Stimulated activated CD4-positive, alpha-beta T cell treated with anti-CD3 and anti-CD28 coated beads, Interleukin-2, amount 100 ng/mL, for 24 hours (primary cell): ENCODE results near the gene CPNE7.

Source experiments
- DNase-seq, 2 donors: peaks; one replicate each; pipeline ENCODE4 v3.0.0-alpha.2; 2020

The CPNE7 gene

GRCh38 chr16:89575247-89576152 lies at the start of gene CPNE7:
Gene CPNE7 (plus strand): TSS chr16:89575758. CDS start chr16:89575898, 140 bp downstream.
- peak in 1 of 2 donors; percentile 35 for DNase-seq

GRCh38 chr16:89529097-89529496 lies 46.5 kb upstream of the CPNE7 start:
- DNase-seq, result no peak

DNA sequence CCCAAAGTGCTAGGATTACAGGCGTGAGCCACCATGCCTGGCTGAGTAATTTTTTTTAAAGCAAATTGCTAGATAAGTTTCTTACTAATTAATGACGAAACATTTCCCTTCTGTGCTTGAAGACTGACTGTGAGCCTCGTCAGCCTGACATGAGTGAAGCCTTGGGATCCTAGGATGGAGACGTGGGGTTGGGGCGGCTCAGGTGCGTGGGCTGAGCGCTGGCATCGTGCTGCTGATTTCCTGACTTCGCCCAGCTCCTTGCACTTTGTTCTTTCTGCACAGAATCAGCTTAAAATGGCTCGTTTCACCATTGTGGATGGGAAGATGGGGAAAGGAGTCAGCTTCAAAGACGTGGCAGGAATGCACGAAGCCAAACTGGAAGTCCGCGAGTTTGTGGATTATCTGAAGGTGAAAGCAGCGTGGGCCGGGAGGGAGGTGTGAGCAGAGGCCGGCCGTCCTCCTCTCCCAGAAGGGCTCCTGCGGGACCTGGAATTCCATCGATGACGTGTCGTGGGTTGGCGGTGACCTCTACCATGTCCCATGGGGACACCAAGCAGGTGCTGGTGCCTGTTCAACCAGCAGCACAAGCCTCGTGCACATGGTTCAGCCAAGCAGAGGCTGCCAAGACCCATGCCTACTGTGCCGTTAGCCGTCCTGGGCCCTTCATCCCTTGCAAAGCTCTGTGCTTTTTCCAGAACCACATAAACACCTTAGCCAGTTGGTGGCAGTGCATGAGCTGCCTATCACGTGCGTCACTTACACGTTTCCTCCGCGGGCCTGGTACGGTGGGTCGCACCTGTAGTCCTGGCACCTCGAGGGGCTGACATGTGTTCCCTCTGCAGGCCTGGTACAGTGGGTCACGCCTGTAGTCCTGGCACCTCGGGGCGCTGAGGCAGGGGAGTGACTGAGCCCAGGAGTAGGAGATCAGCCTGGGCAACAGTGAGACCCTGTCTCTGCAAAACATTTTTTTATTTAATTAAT lies 44.9 kb upstream of the CPNE7 start:
- no peak for DNase-seq

GRCh38 chr16:89531821-89532526 lies 43.6 kb upstream of the CPNE7 start:
- no peak for DNase-seq

GRCh38 chr16:89534252-89534756 lies 41.3 kb upstream of the CPNE7 start:
- DNase-seq, result no peak

- no peak for DNase-seq
Measured at GRCh38 chr16:89536371-89536770, 39.2 kb upstream of the CPNE7 start.

- no peak for DNase-seq
Measured at GRCh38 chr16:89536886-89537548, 38.5 kb upstream of the CPNE7 start.

- DNase-seq, result no peak
Measured at GRCh38 chr16:89537549-89537925, 38.0 kb upstream of the CPNE7 start.

DNA sequence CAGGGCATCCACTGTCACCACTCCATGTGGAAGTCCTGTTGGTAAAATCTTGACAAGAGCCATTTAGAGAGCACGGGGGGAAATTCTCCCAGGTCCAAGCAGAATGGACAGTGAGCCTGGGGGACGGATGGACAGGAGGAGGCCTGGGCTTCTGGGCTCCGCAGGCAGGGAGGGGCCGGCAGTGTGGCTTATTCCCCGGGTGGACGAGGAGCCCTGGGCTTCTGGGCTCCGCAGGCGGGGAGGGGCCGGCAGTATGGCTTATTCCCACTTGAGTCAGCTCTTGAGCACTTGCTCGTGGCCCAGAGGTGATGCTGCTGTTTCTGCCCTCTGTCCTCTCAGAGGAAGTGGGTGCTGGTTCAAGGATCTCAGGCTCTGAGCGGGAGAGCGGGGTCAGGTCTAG lies 37.3 kb upstream of the CPNE7 start:
- DNase-seq, result no peak

DNA sequence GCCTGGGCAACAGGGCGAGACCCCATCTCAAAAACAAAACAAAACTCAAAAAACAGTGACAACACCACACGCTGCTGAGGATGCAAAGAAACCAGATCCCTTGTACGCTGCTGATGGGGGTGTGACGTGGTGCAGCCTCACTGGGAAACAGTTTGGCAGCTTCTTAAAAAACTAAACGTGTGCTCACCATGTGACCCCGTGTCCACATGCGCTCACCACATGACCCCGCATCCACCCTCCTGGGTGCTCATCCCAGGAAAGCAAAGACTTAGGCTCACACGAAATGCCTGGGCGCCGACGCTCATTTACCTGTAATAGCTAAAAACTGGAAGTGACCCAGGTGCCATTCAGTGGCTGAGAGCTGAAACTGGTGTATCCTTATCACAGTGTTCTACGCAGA lies 35.0 kb upstream of the CPNE7 start:
- no peak for DNase-seq

GRCh38 chr16:89541792-89542191 lies 33.8 kb upstream of the CPNE7 start:
- no peak for DNase-seq

DNA sequence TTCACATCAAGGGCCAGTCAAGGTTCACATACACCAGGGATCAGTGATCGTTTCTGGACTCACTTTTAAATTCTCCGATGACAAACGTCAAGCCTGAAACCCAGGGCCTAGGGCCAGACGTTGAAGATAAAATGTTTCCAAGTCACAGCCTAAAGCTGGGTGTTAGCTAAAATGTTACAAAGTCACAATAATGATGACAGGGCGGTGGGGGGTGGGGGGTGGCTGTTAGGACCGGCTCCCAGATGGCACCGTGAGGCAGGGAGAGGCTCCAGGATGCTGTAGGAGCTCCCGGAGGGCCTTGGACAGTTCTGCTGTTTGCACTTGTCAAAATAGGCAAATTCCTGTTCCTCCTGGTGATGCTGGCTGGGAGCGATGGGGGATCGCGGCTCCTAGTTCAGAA lies 31.4 kb upstream of the CPNE7 start:
- no peak for DNase-seq

GRCh38 chr16:89544713-89545043 lies 30.9 kb upstream of the CPNE7 start:
- DNase-seq, result no peak

DNA sequence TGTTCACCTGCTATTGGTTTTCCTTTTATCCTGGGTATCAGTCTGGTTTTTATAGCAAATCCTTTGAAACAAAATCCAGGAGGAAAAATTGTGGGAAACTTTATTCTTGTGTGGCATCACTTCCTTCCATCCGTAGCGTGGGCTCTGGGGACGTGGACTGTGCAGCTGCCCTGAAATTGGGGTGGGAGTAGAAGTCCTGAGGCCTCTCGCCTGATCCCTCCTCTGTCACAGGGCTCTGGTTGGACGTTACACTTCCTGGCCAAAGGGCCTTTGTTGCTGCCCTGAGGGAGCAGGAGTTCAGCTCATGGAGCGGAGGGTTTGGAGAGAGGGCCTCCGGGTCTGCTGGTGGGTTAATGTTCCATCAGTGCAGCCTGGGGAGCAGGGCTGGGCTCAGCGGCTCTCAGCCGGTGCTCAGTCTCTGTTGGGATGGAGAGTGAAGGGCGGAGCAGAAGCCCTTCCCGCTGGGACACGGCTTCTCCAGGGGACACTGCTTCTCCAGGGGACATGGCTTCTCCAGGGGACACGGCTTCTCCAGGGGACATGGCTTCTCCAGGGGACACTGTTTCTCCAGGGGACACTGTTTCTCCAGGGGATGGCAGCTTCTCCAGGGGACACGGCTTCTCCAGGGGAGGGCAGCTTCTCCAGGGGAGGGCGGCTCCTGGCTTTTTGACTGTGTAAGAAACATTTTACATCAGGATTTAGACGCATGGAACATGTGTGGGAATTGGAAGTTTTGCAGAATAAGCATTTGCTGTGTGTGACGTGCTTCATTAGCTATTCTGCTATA lies 30.3 kb upstream of the CPNE7 start:
- DNase-seq, result no peak

DNA sequence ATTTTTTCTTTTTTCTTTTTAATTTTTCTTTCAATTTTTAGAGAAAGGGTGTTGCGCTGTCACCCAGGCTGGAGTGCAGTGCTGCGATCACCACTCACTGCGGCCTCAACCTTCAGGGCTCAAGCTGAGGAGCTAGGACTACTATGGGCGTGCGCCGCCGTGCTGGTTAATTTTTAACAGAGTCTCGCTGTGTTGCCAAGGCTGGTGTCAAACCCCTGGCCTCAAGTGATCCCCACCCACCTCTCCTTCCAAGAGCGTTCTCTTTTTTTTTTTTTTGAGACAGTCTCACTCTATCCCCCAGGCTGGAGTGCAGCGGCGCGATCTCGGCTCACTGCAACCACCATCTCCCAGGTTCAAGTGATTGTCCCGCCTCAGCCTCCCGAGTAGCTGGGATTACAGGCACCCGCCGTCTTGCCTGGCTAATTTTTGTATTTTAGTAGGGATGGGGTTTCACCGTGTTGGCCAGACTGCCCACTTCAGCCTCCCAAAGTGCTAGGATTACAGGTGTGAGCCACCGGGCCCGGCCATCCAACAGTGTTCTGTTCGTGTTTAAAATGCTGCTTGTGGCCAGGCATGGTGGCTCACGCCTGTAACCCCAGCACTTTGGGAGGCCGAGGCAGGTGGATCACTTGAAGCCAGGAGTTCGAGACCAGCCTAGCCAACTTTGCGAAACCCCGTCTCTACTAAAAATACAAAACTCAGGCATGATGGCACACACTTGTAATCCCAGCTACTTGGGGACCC lies 29.6 kb upstream of the CPNE7 start:
- DNase-seq, result no peak

DNA sequence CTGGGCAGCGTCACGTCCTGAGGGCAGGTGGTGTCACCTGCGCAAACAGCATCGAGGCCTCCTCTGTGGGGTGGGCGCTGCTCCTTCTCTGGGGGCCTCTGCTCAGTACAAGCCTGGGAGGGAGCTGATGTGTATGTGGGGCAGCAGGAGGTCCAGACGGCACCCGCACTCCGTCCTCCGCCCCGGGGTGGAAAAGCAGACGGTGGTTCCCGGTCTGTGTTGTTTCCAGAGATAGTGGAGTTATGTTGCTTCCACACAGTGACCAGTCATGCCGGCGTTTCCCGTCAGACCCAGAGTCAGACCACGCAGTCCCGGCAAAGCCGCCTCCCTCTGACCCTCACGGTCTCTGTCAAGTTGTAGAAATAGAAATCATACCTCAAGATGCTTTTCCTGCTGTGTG lies 28.8 kb upstream of the CPNE7 start:
- DNase-seq, result no peak

GRCh38 chr16:89547291-89547690 lies 28.3 kb upstream of the CPNE7 start:
- no peak for DNase-seq

DNA sequence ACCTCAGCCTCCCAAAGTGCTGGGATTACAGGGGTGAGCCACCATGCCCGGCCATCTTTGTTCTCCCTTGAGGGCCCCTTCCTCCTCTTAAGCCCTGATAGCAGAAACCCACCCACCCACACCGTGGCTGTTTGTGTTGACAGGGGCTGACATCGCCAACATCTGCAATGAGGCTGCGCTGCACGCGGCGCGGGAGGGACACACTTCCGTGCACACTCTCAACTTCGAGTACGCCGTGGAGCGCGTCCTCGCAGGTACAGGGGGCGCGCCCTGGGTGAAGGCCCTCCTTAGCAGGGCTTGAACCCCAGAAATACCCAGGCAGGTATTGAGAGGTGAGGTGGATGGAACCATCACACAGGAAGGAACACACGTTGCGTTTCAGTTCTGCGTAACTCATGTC lies 27.7 kb upstream of the CPNE7 start:
- no peak for DNase-seq

DNA sequence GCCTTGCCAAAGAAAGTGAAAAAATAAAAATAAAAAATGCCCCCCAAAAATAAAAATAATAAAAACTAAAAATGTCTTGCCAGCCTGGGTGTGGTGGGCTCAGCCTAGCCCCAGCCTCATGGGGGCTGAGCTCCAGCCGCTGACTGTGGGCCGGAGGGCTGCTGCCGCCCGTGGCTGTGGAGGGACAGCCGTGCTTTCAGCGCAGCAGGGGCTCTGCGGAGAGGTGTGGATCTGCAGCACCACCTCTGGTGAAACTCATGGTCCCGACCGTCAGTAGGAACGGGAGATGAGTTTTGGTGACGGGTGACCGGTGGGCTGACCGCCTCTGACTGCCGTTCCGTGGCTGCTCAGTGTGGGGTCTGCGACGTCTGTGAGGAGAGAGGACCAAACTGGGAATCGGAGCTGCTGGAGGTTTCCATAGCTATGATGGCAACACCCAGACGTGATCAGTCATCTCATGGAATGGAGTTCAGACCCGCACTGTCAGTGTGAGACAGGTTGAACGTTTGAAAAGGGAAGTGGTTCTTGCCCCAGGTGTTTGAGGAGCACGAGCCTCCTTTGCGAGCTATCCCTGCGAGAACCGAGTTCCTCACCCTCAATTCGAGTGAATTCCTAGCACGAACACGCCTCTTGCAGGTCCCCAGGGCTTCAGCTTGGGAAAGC lies 27.1 kb upstream of the CPNE7 start:
- no peak for DNase-seq

- no peak for DNase-seq
Measured at GRCh38 chr16:89549007-89549700, 26.4 kb upstream of the CPNE7 start.
